Measurements from ENCODE around the gene KIAA0232. TPM values are rescaled to one million over a fixed set of nuclear protein-coding genes. Genes with fewer than 3 reads are reported as not detected.

Gene KIAA0232
- polyA plus RNA-seq, 1 donor from 2014 or later: 57.6 TPM

DNA sequence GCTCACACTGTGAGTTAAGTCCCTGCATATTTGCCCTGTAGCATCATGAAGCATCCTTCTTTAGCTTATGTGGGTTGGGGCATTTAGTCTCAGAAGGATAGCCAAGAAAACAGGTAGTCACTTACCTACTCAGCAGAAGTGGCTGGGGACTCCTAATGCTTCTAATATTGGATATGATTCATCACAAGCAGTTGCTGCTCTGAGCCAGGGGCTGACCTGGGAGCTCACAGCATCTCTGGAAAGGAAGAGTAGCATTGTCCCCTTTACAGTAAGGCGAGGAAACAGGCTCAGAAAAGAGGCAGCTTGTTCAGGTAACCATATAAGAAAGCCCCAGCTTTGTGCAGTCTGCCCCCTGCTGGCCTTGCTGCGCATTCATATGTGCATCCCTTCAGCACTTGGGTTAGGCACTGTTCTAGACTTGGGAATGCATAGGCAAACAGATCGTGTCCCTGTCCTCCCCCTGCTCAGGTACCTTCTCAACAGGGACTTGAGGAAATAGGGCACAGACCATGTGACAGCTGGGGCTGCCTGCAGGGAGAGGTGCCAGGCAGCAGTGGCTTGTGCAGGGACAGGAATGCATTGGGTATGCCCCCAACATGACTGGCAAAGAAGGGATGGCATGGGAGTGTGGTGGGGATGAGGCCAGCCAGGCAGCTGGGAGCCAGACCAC lies 91.4 kb downstream of the KIAA0232 start:
- no peaks in the 10 kb centered on the region for H3K9me2 ChIP-seq (ENCODE audit: insufficient read depth, low read length)
- no peaks in the 10 kb centered on the region for H3K9me3 ChIP-seq (ENCODE audit: low read length)
- peak; percentile 79 for TF ChIP-seq SMC3 (conservative IDR thresholded peaks at IDR 0.05; ENCODE audit: poor library complexity)
- TF ChIP-seq EP300 (conservative IDR thresholded peaks at IDR 0.05; ENCODE audit: poor library complexity, severe bottlenecking): no peak
- no peak for TF ChIP-seq TAF1 (IDR thresholded peaks at IDR 0.05; ENCODE audit: low read depth)
- peak; percentile 69 for TF ChIP-seq RAD21 (conservative IDR thresholded peaks at IDR 0.05)
- TF ChIP-seq, protein P1, sequence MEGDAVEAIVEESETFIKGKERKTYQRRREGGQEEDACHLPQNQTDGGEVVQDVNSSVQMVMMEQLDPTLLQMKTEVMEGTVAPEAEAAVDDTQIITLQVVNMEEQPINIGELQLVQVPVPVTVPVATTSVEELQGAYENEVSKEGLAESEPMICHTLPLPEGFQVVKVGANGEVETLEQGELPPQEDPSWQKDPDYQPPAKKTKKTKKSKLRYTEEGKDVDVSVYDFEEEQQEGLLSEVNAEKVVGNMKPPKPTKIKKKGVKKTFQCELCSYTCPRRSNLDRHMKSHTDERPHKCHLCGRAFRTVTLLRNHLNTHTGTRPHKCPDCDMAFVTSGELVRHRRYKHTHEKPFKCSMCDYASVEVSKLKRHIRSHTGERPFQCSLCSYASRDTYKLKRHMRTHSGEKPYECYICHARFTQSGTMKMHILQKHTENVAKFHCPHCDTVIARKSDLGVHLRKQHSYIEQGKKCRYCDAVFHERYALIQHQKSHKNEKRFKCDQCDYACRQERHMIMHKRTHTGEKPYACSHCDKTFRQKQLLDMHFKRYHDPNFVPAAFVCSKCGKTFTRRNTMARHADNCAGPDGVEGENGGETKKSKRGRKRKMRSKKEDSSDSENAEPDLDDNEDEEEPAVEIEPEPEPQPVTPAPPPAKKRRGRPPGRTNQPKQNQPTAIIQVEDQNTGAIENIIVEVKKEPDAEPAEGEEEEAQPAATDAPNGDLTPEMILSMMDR (IDR thresholded peaks at IDR 0.05; ENCODE audit: poor library complexity, severe bottlenecking): peak; percentile 73
- TF ChIP-seq EZH2 (IDR thresholded peaks at IDR 0.05; ENCODE audit: borderline replicate concordance, insufficient read depth, low read length, poor library complexity, severe bottlenecking): no peak
- TF ChIP-seq MXI1 (conservative IDR thresholded peaks at IDR 0.05; ENCODE audit: poor library complexity, severe bottlenecking): no peak
- no peak for TF ChIP-seq POLR2AphosphoS5 (IDR thresholded peaks at IDR 0.05)
- TF ChIP-seq, protein P2, sequence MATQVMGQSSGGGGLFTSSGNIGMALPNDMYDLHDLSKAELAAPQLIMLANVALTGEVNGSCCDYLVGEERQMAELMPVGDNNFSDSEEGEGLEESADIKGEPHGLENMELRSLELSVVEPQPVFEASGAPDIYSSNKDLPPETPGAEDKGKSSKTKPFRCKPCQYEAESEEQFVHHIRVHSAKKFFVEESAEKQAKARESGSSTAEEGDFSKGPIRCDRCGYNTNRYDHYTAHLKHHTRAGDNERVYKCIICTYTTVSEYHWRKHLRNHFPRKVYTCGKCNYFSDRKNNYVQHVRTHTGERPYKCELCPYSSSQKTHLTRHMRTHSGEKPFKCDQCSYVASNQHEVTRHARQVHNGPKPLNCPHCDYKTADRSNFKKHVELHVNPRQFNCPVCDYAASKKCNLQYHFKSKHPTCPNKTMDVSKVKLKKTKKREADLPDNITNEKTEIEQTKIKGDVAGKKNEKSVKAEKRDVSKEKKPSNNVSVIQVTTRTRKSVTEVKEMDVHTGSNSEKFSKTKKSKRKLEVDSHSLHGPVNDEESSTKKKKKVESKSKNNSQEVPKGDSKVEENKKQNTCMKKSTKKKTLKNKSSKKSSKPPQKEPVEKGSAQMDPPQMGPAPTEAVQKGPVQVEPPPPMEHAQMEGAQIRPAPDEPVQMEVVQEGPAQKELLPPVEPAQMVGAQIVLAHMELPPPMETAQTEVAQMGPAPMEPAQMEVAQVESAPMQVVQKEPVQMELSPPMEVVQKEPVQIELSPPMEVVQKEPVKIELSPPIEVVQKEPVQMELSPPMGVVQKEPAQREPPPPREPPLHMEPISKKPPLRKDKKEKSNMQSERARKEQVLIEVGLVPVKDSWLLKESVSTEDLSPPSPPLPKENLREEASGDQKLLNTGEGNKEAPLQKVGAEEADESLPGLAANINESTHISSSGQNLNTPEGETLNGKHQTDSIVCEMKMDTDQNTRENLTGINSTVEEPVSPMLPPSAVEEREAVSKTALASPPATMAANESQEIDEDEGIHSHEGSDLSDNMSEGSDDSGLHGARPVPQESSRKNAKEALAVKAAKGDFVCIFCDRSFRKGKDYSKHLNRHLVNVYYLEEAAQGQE (IDR thresholded peaks at IDR 0.05; ENCODE audit: borderline replicate concordance): no peak
- no peaks in the 10 kb centered on the region for H3K36me3 ChIP-seq (ENCODE audit: insufficient read depth, low read length)
- no peak overlapping the region for H3K4me2 ChIP-seq (ENCODE audit: low read length)
- no peak overlapping the region for H3K4me3 ChIP-seq (ENCODE audit: low read length)
- no peak overlapping the region for H2AFZ ChIP-seq (ENCODE audit: low read depth, low read length)
- H3K27me3 ChIP-seq (ENCODE audit: insufficient read depth, low read depth, low read length): no peaks in the 10 kb centered on the region
- no peak overlapping the region for H3K9ac ChIP-seq (ENCODE audit: low read length)
- H3F3A ChIP-seq (ENCODE audit: insufficient read depth, low read length, poor library complexity, severe bottlenecking): no peaks in the 10 kb centered on the region
- H3K79me2 ChIP-seq (replicated peaks; ENCODE audit: insufficient read depth, low read length): no peaks in the 10 kb centered on the region
- no peak overlapping the region for H3K27ac ChIP-seq (ENCODE audit: low read length)
- no peaks in the 10 kb centered on the region for H4K20me1 ChIP-seq (ENCODE audit: insufficient read depth)

DNA sequence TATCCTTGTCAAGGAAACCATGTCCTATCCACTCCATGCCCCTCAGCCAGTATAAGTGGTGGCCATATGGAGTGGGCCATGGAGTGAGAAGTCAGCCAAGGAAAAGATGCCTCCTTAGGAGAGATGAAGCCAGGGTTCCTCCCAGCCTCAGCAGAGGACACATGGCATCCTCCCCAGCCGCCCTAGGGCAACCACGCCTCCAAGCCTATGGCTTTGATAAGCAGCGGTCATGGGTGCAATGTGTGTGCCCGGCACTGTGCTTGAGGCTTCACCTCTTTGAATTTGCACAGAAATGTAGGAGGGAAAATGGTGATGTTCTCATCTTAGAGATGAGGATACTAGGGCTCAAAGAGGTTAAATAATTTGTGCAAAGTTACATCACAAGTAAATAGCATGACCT lies 92.5 kb downstream of the KIAA0232 start:
- no peak overlapping the region for H3K4me2 ChIP-seq (ENCODE audit: low read length)
- no peaks in the 10 kb centered on the region for H3K9me2 ChIP-seq (ENCODE audit: insufficient read depth, low read length)
- H3K27ac ChIP-seq (ENCODE audit: low read length): no peak overlapping the region
- no peak overlapping the region for H2AFZ ChIP-seq (ENCODE audit: low read depth, low read length)
- no peaks in the 10 kb centered on the region for H3K27me3 ChIP-seq (ENCODE audit: insufficient read depth, low read depth, low read length)
- no peak overlapping the region for H3K9ac ChIP-seq (ENCODE audit: low read length)
- H3K9me3 ChIP-seq (ENCODE audit: low read length): no peaks in the 10 kb centered on the region
- TF ChIP-seq, protein P1 (IDR thresholded peaks at IDR 0.05; ENCODE audit: poor library complexity, severe bottlenecking): no peak
- TF ChIP-seq MXI1 (conservative IDR thresholded peaks at IDR 0.05; ENCODE audit: poor library complexity, severe bottlenecking) (no peak), EP300 (conservative IDR thresholded peaks at IDR 0.05; ENCODE audit: poor library complexity, severe bottlenecking) (no peak), EZH2 (IDR thresholded peaks at IDR 0.05; ENCODE audit: borderline replicate concordance, insufficient read depth, low read length, poor library complexity, severe bottlenecking) (no peak), TAF1 (IDR thresholded peaks at IDR 0.05; ENCODE audit: low read depth) (no peak), SMC3 (conservative IDR thresholded peaks at IDR 0.05; ENCODE audit: poor library complexity) (no peak), RAD21 (conservative IDR thresholded peaks at IDR 0.05) (no peak), POLR2AphosphoS5 (IDR thresholded peaks at IDR 0.05) (no peak)
- TF ChIP-seq, protein P2 (IDR thresholded peaks at IDR 0.05; ENCODE audit: borderline replicate concordance): no peak
- H3K36me3 ChIP-seq (ENCODE audit: insufficient read depth, low read length): no peaks in the 10 kb centered on the region
- H4K20me1 ChIP-seq (ENCODE audit: insufficient read depth): no peaks in the 10 kb centered on the region
- H3K4me3 ChIP-seq (ENCODE audit: low read length): no peak overlapping the region
- H3F3A ChIP-seq (ENCODE audit: insufficient read depth, low read length, poor library complexity, severe bottlenecking): no peaks in the 10 kb centered on the region
- no peaks in the 10 kb centered on the region for H3K79me2 ChIP-seq (replicated peaks; ENCODE audit: insufficient read depth, low read length)

Measured in neural cell (in vitro differentiated cells).